BLaER1 treated with 17β-estradiol and CSF1 and Interleukin-3, amounts not matched to agents 10 nM and 100 nM (cell line): ENCODE measurements around the gene OPCML.

Experiments used
- H3K27ac ChIP-seq, 11 experiments: shearing (Covaris generic); formaldehyde crosslinking; 2 replicates each; pipeline ENCODE4 v1.8.1; 2022
- H3K27me3 ChIP-seq, 11 experiments: shearing (Covaris generic); formaldehyde crosslinking; 2 replicates each; pipeline ENCODE4 v1.8.1; 2022
- H3K36me3 ChIP-seq, 11 experiments: shearing (Covaris generic); formaldehyde crosslinking; 2 replicates each; pipeline ENCODE4 v1.8.1; 2022
- H3K4me1 ChIP-seq, 10 experiments: shearing (Covaris generic); formaldehyde crosslinking; 2 replicates each; pipeline ENCODE4 v1.8.1; 2022
- H3K4me2 ChIP-seq, 11 experiments: shearing (Covaris generic); formaldehyde crosslinking; 2 replicates each; pipeline ENCODE4 v1.8.1; 2022
- H3K4me3 ChIP-seq, 10 experiments: shearing (Covaris generic); formaldehyde crosslinking; 2 replicates each; pipeline ENCODE4 v1.8.1; 2022
- H3K9ac ChIP-seq, 11 experiments: shearing (Covaris generic); formaldehyde crosslinking; 2 replicates each; pipeline ENCODE4 v1.8.1; 2022
- H3K9me3 ChIP-seq, 11 experiments: shearing (Covaris generic); formaldehyde crosslinking; replicated peaks in 1 of 11; 2 replicates each; pipeline ENCODE4 v1.8.1; 2022
- H4K20me1 ChIP-seq, 11 experiments: shearing (Covaris generic); formaldehyde crosslinking; 2 replicates each; pipeline ENCODE4 v1.8.1; 2022
- Cebpa-rat ChIP-seq, 11 experiments: shearing (Covaris generic); IDR thresholded peaks; 2 replicates each; pipeline ENCODE4 v1.8.1; 2022

The OPCML gene

GRCh38 chr11:133265530-133266035 is 266.7 kb downstream of the OPCML start:
- Histone ChIP-seq H3K4me2 (no peak overlapping the region), H3K9ac (no peak overlapping the region), H4K20me1 (no peaks in the 10 kb centered on the region), H3K27ac (no peak overlapping the region), H3K4me1 (no peaks in the 10 kb centered on the region), H3K36me3 (no peaks in the 10 kb centered on the region), H3K27me3 (no peaks in the 10 kb centered on the region), H3K9me3 (peaks cover 0 to 4% (median 0%) of the 10 kb centered on the region in 11 experiments; a peak in 1 of 22 replicates), H3K4me3 (no peak overlapping the region)
- TF ChIP-seq Cebpa-rat (IDR thresholded peaks at IDR 0.05) = no peak

GRCh38 chr11:133263332-133263731 is 269.0 kb downstream of the OPCML start:
- no peak overlapping the region for H3K4me2 ChIP-seq
- peaks cover 0 to 4% (median 0%) of the 10 kb centered on the region in 11 experiments; a peak in 1 of 22 replicates for H3K9me3 ChIP-seq
- H3K27me3 ChIP-seq = no peaks in the 10 kb centered on the region
- H3K27ac ChIP-seq = no peak overlapping the region
- no peak overlapping the region for H3K4me3 ChIP-seq
- peaks cover 9 to 11% (median 11%) of the 10 kb centered on the region in 10 experiments for H3K4me1 ChIP-seq
- H3K36me3 ChIP-seq = no peaks in the 10 kb centered on the region
- no peak overlapping the region for H3K9ac ChIP-seq
- no peaks in the 10 kb centered on the region for H4K20me1 ChIP-seq
- no peak for TF ChIP-seq Cebpa-rat (IDR thresholded peaks at IDR 0.05)

- Histone ChIP-seq H3K27ac (no peak overlapping the region), H3K9me3 (peaks cover 0 to 4% (median 0%) of the 10 kb centered on the region in 11 experiments; a peak in 1 of 22 replicates), H3K4me3 (no peak overlapping the region), H3K4me2 (peak overlapping the region; percentile 39 to 85 (median 71)), H3K9ac (no peak overlapping the region), H4K20me1 (no peaks in the 10 kb centered on the region), H3K27me3 (no peaks in the 10 kb centered on the region), H3K36me3 (no peaks in the 10 kb centered on the region), H3K4me1 (peaks cover 9 to 18% (median 16%) of the 10 kb centered on the region in 10 experiments)
- no peak for TF ChIP-seq Cebpa-rat (IDR thresholded peaks at IDR 0.05)
Observed at GRCh38 chr11:133258751-133259150, 273.6 kb downstream of the OPCML start.

GRCh38 chr11:133254601-133255000 is 277.7 kb downstream of the OPCML start:
- no peak for TF ChIP-seq Cebpa-rat (IDR thresholded peaks at IDR 0.05)
- Histone ChIP-seq H4K20me1 (no peaks in the 10 kb centered on the region), H3K27ac (no peak overlapping the region), H3K9me3 (peaks cover 0 to 4% (median 0%) of the 10 kb centered on the region in 11 experiments; a peak in 1 of 22 replicates), H3K9ac (no peak overlapping the region), H3K4me3 (no peak overlapping the region), H3K4me2 (no peak overlapping the region), H3K27me3 (no peaks in the 10 kb centered on the region), H3K36me3 (no peaks in the 10 kb centered on the region), H3K4me1 (peaks cover 9 to 18% (median 16%) of the 10 kb centered on the region in 10 experiments)

- H3K27me3 ChIP-seq = no peaks in the 10 kb centered on the region
- H3K9ac ChIP-seq = no peak overlapping the region
Observed at GRCh38 chr11:133253570-133253969, 278.7 kb downstream of the OPCML start.

GRCh38 chr11:133251841-133252240 is 280.5 kb downstream of the OPCML start:
- H3K9ac ChIP-seq = no peak overlapping the region
- no peak overlapping the region for H3K27ac ChIP-seq
- H3K9me3 ChIP-seq = peaks cover 0 to 4% (median 0%) of the 10 kb centered on the region in 11 experiments; a peak in 1 of 22 replicates
- no peaks in the 10 kb centered on the region for H4K20me1 ChIP-seq
- H3K36me3 ChIP-seq = no peaks in the 10 kb centered on the region
- H3K4me3 ChIP-seq = no peak overlapping the region
- no peak for TF ChIP-seq Cebpa-rat (IDR thresholded peaks at IDR 0.05)
- no peak overlapping the region for H3K4me2 ChIP-seq
- H3K4me1 ChIP-seq = no peaks in the 10 kb centered on the region
- H3K27me3 ChIP-seq = no peaks in the 10 kb centered on the region

More at GRCh38 chr11:133253570-133253969, 278.7 kb downstream of the OPCML start:
- H3K27ac ChIP-seq = no peak overlapping the region
- H3K9me3 ChIP-seq = peaks cover 0 to 4% (median 0%) of the 10 kb centered on the region in 11 experiments; a peak in 1 of 22 replicates
- no peak for TF ChIP-seq Cebpa-rat (IDR thresholded peaks at IDR 0.05)
- no peak overlapping the region for H3K4me2 ChIP-seq
- H3K36me3 ChIP-seq = no peaks in the 10 kb centered on the region
- H4K20me1 ChIP-seq = no peaks in the 10 kb centered on the region
- H3K4me3 ChIP-seq = no peak overlapping the region
- peaks cover 2 to 9% (median 8%) of the 10 kb centered on the region in 10 experiments for H3K4me1 ChIP-seq

GRCh38 chr11:133249530-133249929 is 282.8 kb downstream of the OPCML start:
- Histone ChIP-seq H3K27ac (no peak overlapping the region), H3K36me3 (no peaks in the 10 kb centered on the region), H3K4me1 (no peaks in the 10 kb centered on the region), H3K4me2 (no peak overlapping the region), H4K20me1 (no peaks in the 10 kb centered on the region), H3K9me3 (no peaks in the 10 kb centered on the region), H3K9ac (no peak overlapping the region), H3K4me3 (no peak overlapping the region), H3K27me3 (no peaks in the 10 kb centered on the region)
- TF ChIP-seq Cebpa-rat (IDR thresholded peaks at IDR 0.05) = no peak

GRCh38 chr11:133249065-133249464 is 283.2 kb downstream of the OPCML start:
- Histone ChIP-seq H3K4me1 (no peaks in the 10 kb centered on the region), H3K4me3 (no peak overlapping the region), H4K20me1 (no peaks in the 10 kb centered on the region), H3K9ac (no peak overlapping the region), H3K36me3 (no peaks in the 10 kb centered on the region), H3K27ac (no peak overlapping the region), H3K9me3 (no peaks in the 10 kb centered on the region), H3K4me2 (no peak overlapping the region), H3K27me3 (no peaks in the 10 kb centered on the region)
- TF ChIP-seq Cebpa-rat (IDR thresholded peaks at IDR 0.05) = no peak

GRCh38 chr11:133243832-133244231 is 288.5 kb downstream of the OPCML start:
- H3K4me3 ChIP-seq = no peak overlapping the region
- H3K36me3 ChIP-seq = no peaks in the 10 kb centered on the region
- no peak overlapping the region for H3K9ac ChIP-seq
- no peaks in the 10 kb centered on the region for H4K20me1 ChIP-seq
- no peaks in the 10 kb centered on the region for H3K4me1 ChIP-seq
- TF ChIP-seq Cebpa-rat (IDR thresholded peaks at IDR 0.05) = no peak
- no peaks in the 10 kb centered on the region for H3K9me3 ChIP-seq
- H3K27me3 ChIP-seq = no peaks in the 10 kb centered on the region
- no peak overlapping the region for H3K4me2 ChIP-seq
- H3K27ac ChIP-seq = no peak overlapping the region

- H3K4me2 ChIP-seq = no peak overlapping the region
- H3K4me1 ChIP-seq = peaks cover 0 to 12% (median 0%) of the 10 kb centered on the region in 10 experiments; a peak in 5 of 20 replicates
- H3K27me3 ChIP-seq = no peaks in the 10 kb centered on the region
- TF ChIP-seq Cebpa-rat (IDR thresholded peaks at IDR 0.05) = no peak
- no peak overlapping the region for H3K4me3 ChIP-seq
- H3K36me3 ChIP-seq = no peaks in the 10 kb centered on the region
- no peaks in the 10 kb centered on the region for H3K9me3 ChIP-seq
- no peak overlapping the region for H3K27ac ChIP-seq
- no peaks in the 10 kb centered on the region for H4K20me1 ChIP-seq
- no peak overlapping the region for H3K9ac ChIP-seq
Observed at GRCh38 chr11:133240908-133241655, 291.2 kb downstream of the OPCML start.
